Naive thymus-derived CD4-positive, alpha-beta T cell (primary cell): ENCODE measurements around the gene CLCNKB. TPM values are rescaled to one million over a fixed set of nuclear protein-coding genes. Genes with fewer than 3 reads are reported as not detected.
"Not testable (repeated sequence)": the region's sequence is repeated elsewhere in the genome, so short reads cannot be mapped to it uniquely, and the experiment has no call there.

Source experiments
- ATAC-seq: fragments of 150-1000 bp; cut with Tn5 transposase; 2 replicates; pipeline ENCODE4 v1.10.0; 2021; ENCODE audit warnings: mild to moderate bottlenecking, moderate library complexity
- CTCF ChIA-PET: fragments of 350-600 bp; sonication (Branson Sonifier 250); formaldehyde crosslinking; loops from one replicate; lab custom pipeline; 2021; ENCODE audit warnings: antibody characterized with exemption; lab: Charles Lee
- POLR2A ChIA-PET: fragments of 350-600 bp; sonication (Branson Sonifier 250); formaldehyde crosslinking; loops from one replicate; lab custom pipeline; 2021; ENCODE audit warnings: antibody characterized with exemption, inconsistent platforms; lab: Charles Lee
- DNase-seq, 9 donors: peaks; one replicate each; pipeline versions ENCODE4 v3.0.0 to v3.0.0-alpha.2; 2020 to 2022; ENCODE audit warnings: mixed read lengths in 1 of 9
- H3K27ac ChIP-seq: one replicate; pipeline ENCODE4 v1.7.0; 2013; ENCODE audit warnings: mild to moderate bottlenecking, low read depth, low read length, moderate library complexity
- H3K27me3 ChIP-seq, 2 donors: one replicate each; pipeline ENCODE4 v1.7.0; 2013; ENCODE audit warnings: low read length in 2 of 2, mild to moderate bottlenecking in 2 of 2, moderate library complexity in 2 of 2; ENCODE audit not compliant: control insufficient read depth in 2 of 2, insufficient read depth in 2 of 2
- H3K36me3 ChIP-seq, 3 experiments: 1 replicate in 2 of 3; 2 replicates in 1 of 3; pipeline ENCODE4 v1.7.0; 2013; ENCODE audit warnings: low read length in 3 of 3, mild to moderate bottlenecking in 3 of 3, moderate library complexity in 1 of 3; ENCODE audit not compliant: insufficient read depth in 3 of 3, control insufficient read depth in 2 of 3
- H3K4me1 ChIP-seq, 2 donors: one replicate each; pipeline ENCODE4 v1.7.0; 2013; ENCODE audit warnings: low read length in 2 of 2, mild to moderate bottlenecking in 2 of 2, moderate library complexity in 1 of 2; ENCODE audit not compliant: control insufficient read depth in 2 of 2, insufficient read depth in 2 of 2
- H3K4me3 ChIP-seq: 2 replicates; pipeline ENCODE4 v1.7.0; 2013; ENCODE audit warnings: mild to moderate bottlenecking, low read length
- H3K9me3 ChIP-seq, 3 experiments: 1 replicate in 2 of 3; 2 replicates in 1 of 3; pipeline ENCODE4 v1.7.0; 2013; ENCODE audit warnings: low read length in 3 of 3; ENCODE audit not compliant: control insufficient read depth in 2 of 3
- H3K27ac Mint-ChIP-seq, 9 donors: one replicate each; pipeline ENCODE4 v1.8.0; 2020 to 2022; ENCODE audit warnings: mixed read lengths in 9 of 9, mild to moderate bottlenecking in 8 of 9, moderate library complexity in 5 of 9, inconsistent platforms in 2 of 9
- H3K27me3 Mint-ChIP-seq, 5 donors: one replicate each; pipeline ENCODE4 v1.8.0; 2021 to 2022; ENCODE audit warnings: mixed read lengths in 5 of 5, mild to moderate bottlenecking in 1 of 5
- H3K36me3 Mint-ChIP-seq, 5 donors: one replicate each; pipeline ENCODE4 v1.8.0; 2020 to 2022; ENCODE audit warnings: mixed read lengths in 5 of 5, mild to moderate bottlenecking in 3 of 5, inconsistent platforms in 1 of 5
- H3K4me1 Mint-ChIP-seq, 7 donors: one replicate each; pipeline ENCODE4 v1.8.0; 2020 to 2022; ENCODE audit warnings: mixed read lengths in 7 of 7, mild to moderate bottlenecking in 3 of 7, inconsistent platforms in 1 of 7
- H3K4me3 Mint-ChIP-seq, 10 donors: one replicate each; pipeline ENCODE4 v1.8.0; 2020 to 2022; ENCODE audit warnings: mild to moderate bottlenecking in 10 of 10, mixed read lengths in 10 of 10, moderate library complexity in 6 of 10, inconsistent platforms in 2 of 10
- H3K9me3 Mint-ChIP-seq, 11 donors: one replicate each; pipeline ENCODE4 v1.8.0; 2020 to 2022; ENCODE audit warnings: mixed read lengths in 11 of 11, mild to moderate bottlenecking in 4 of 11, inconsistent platforms in 1 of 11, moderate library complexity in 1 of 11
- intact Hi-C, 2 donors: fragments of 100-400 bp; cut with micrococcal nuclease; formaldehyde crosslinking; loops; one replicate each; pipeline ENCODE4 v1.15.1; 2023
- polyA plus RNA-seq, 2 donors: library from polyadenylated mRNA; unstranded; fragments of 300-500 nt; fragmentation: Illumina TruSeq; gene quantifications; one replicate each; pipeline ENCODE4 v1.2.3, GENCODE V29; 2021
- total RNA-seq, 6 experiments: library from RNA in 5 of 6; stranded (reverse) in 5 of 6; gene quantifications; 1 replicate in 5 of 6; 2 replicates in 1 of 6; pipeline ENCODE4 v1.2.3 and lab custom pipeline; 2021 to 2026

Gene CLCNKB
- total and polyA plus RNA-seq, 7 experiments from 2014 or later, result not detected

DNA sequence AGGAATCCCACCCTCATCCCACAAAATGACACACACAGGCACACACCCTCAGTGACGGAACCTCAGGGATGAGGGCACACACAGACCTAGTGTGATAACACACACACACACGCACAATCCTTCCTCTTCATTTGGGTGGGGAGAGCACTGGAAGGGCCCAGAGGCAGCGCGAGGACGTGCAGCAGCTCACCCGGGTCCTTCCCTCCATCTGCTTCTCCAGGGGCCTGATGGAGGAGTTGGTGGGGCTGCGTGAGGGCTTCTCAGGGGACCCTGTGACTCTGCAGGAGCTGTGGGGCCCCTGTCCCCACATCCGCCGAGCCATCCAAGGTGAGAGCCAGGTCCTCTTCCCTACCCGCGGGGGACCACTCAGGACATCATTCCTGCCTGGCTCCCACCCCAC is 21.2 kb upstream of the CLCNKB start:
- intact Hi-C loops, result no loop called here
- ChIA-PET POLR2A (no interaction called here), CTCF (no interaction called here)
- ATAC-seq (no peak), DNase-seq (no peak)
- no peaks in the 10 kb centered on the region for H3K36me3 Mint-ChIP-seq
- no peaks in the 10 kb centered on the region for H3K9me3 ChIP-seq
- H3K4me1 Mint-ChIP-seq, result peaks cover 0 to 6% (median 0%) of the 10 kb centered on the region in 7 donors
- H3K27ac Mint-ChIP-seq, result no peak overlapping the region
- H3K27me3 Mint-ChIP-seq, result peaks cover 0 to 5% (median 0%) of the 10 kb centered on the region in 5 donors
- no peaks in the 10 kb centered on the region for H3K4me1 ChIP-seq
- H3K27me3 ChIP-seq, result no peaks in the 10 kb centered on the region
- no peak overlapping the region for H3K4me3 ChIP-seq
- H3K9me3 Mint-ChIP-seq, result no peaks in the 10 kb centered on the region
- H3K27ac ChIP-seq, result no peak overlapping the region
- no peaks in the 10 kb centered on the region for H3K36me3 ChIP-seq
- H3K4me3 Mint-ChIP-seq, result no peak overlapping the region

- no peaks in the 10 kb centered on the region for H3K36me3 ChIP-seq
- CTCF ChIA-PET, result interaction anchor here (0.5 kb wide), 1 partner anchor 97 kb away, joined by 3 read pairs; no protein-coding TSS in a partner anchor
- H3K4me3 Mint-ChIP-seq, result no peak overlapping the region
- ATAC-seq, result no peak
- H3K36me3 Mint-ChIP-seq, result no peaks in the 10 kb centered on the region
- DNase-seq, result no peak
- H3K4me3 ChIP-seq, result no peak overlapping the region
- no peak overlapping the region for H3K27ac Mint-ChIP-seq
- H3K27me3 Mint-ChIP-seq, result peaks cover 0 to 9% (median 5%) of the 10 kb centered on the region in 5 donors
- intact Hi-C loops, result no loop called here
- POLR2A ChIA-PET, result interaction anchor here (0.5 kb wide), 1 partner anchor 59 kb away, joined by 4 read pairs; no protein-coding TSS in a partner anchor
- no peaks in the 10 kb centered on the region for H3K4me1 ChIP-seq
- H3K9me3 Mint-ChIP-seq, result no peaks in the 10 kb centered on the region
- H3K4me1 Mint-ChIP-seq, result peaks cover 0 to 12% (median 0%) of the 10 kb centered on the region in 7 donors
- H3K27me3 ChIP-seq, result no peaks in the 10 kb centered on the region
- H3K9me3 ChIP-seq, result no peaks in the 10 kb centered on the region
- no peak overlapping the region for H3K27ac ChIP-seq
These were observed 20.4 kb upstream of the CLCNKB start for GRCh38 chr1:16023050-16023653.

- peaks cover 6 to 24% (median 11%) of the 10 kb centered on the region in 5 donors for H3K27me3 Mint-ChIP-seq
- H3K27me3 ChIP-seq, result not testable (repeated sequence)
These were observed 17.3 kb upstream of the CLCNKB start for GRCh38 chr1:16026302-16026701.

GRCh38 chr1:16026723-16027484 is 16.7 kb upstream of the CLCNKB start:
- H3K4me1 ChIP-seq, result no peaks in the 10 kb centered on the region
- H3K9me3 ChIP-seq, result no peaks in the 10 kb centered on the region
- H3K36me3 ChIP-seq, result no peaks in the 10 kb centered on the region
- intact Hi-C loops, result no loop called here
- no peak overlapping the region for H3K27ac Mint-ChIP-seq
- peak; percentile 8 to 49 (median 36) for DNase-seq
- H3K27me3 ChIP-seq, result no peaks in the 10 kb centered on the region
- peak overlapping the region in 6 of 10 donors; percentile 25 to 73 (median 44) for H3K4me3 Mint-ChIP-seq
- peaks cover 6 to 24% (median 11%) of the 10 kb centered on the region in 5 donors for H3K27me3 Mint-ChIP-seq
- ChIA-PET CTCF (no interaction called here), POLR2A (no interaction called here)
- no peak overlapping the region for H3K4me3 ChIP-seq
- H3K36me3 Mint-ChIP-seq, result no peaks in the 10 kb centered on the region
- H3K27ac ChIP-seq, result no peak overlapping the region
- H3K9me3 Mint-ChIP-seq, result no peaks in the 10 kb centered on the region
- H3K4me1 Mint-ChIP-seq, result peaks cover 0 to 12% (median 0%) of the 10 kb centered on the region in 7 donors
- peak; percentile 74 for ATAC-seq

More at GRCh38 chr1:16026302-16026701, 17.3 kb upstream of the CLCNKB start:
- H3K9me3 ChIP-seq, CTCF ChIA-PET, ATAC-seq, H3K27ac ChIP-seq, H3K36me3 ChIP-seq, H3K4me1 ChIP-seq, H3K4me3 ChIP-seq, intact Hi-C loops, POLR2A ChIA-PET, DNase-seq, H3K9me3 Mint-ChIP-seq, H3K36me3 Mint-ChIP-seq, H3K27ac Mint-ChIP-seq: not testable (repeated sequence)
- Mint-ChIP-seq H3K4me3 (peak overlapping the region in 5 of 10 donors; percentile 16 to 69 (median 29)), H3K4me1 (peaks cover 0 to 12% (median 0%) of the 10 kb centered on the region in 7 donors)

DNA sequence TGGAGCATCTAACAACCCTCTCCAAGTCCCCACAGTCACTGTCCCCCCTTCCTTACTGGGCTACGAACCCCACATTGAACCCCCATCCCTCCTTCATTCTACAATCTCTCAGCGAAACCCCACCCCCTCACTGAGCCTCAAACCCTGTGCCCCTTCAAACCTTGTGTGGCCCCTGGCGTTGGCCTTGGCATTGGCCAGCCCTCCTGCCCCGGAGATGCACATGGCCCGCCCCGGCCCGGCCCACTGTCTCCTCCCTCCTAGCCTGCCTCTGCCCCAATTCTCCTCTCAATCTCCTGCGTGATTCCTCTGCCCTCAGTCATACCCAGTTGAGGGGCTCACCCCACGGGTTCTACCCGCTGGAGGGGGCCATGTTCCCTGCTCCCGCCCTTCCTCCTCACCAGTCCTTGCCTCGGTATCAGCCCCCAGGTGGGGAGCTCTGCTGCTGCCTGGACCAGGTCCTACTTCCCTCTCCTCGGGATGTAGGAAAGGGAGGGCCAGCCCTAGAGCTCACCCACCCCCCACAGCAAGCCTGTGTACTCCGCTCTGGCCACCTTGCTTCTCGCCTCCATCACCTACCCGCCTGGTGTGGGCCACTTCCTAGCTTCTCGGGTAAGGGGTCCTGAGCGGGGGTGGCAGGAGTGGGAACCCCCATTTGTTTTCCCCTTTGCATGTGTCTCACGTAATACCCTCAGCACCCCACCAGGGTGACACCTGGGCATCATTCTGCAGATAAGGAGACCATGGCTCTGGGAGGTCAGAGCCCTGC is 15.2 kb upstream of the CLCNKB start:
- CTCF ChIA-PET, result no interaction called here
- no peaks in the 10 kb centered on the region for H3K36me3 Mint-ChIP-seq
- Histone ChIP-seq H3K27ac (no peak overlapping the region), H3K36me3 (no peaks in the 10 kb centered on the region), H3K4me1 (no peaks in the 10 kb centered on the region), H3K9me3 (no peaks in the 10 kb centered on the region), H3K4me3 (no peak overlapping the region), H3K27me3 (no peaks in the 10 kb centered on the region)
- ATAC-seq (no peak), DNase-seq (no peak)
- H3K4me3 Mint-ChIP-seq, result peak overlapping the region in 2 of 10 donors; percentile 10 to 69
- H3K27me3 Mint-ChIP-seq, result peaks cover 6 to 24% (median 11%) of the 10 kb centered on the region in 5 donors
- no peak overlapping the region for H3K27ac Mint-ChIP-seq
- intact Hi-C loops, result no loop called here
- no peaks in the 10 kb centered on the region for H3K9me3 Mint-ChIP-seq
- POLR2A ChIA-PET, result no interaction called here
- H3K4me1 Mint-ChIP-seq, result peaks cover 0 to 12% (median 0%) of the 10 kb centered on the region in 7 donors

- CTCF ChIA-PET, H3K9me3 Mint-ChIP-seq, H3K36me3 ChIP-seq, DNase-seq, H3K9me3 ChIP-seq, H3K27me3 ChIP-seq, H3K4me3 ChIP-seq, H3K4me1 ChIP-seq, intact Hi-C loops, H3K27ac Mint-ChIP-seq, POLR2A ChIA-PET, H3K36me3 Mint-ChIP-seq, ATAC-seq, H3K27ac ChIP-seq: not testable (repeated sequence)
- peaks cover 0 to 12% (median 0%) of the 10 kb centered on the region in 7 donors for H3K4me1 Mint-ChIP-seq
- H3K4me3 Mint-ChIP-seq, result peak overlapping the region in 1 of 10 donors; percentile 69
- peaks cover 6 to 24% (median 11%) of the 10 kb centered on the region in 5 donors for H3K27me3 Mint-ChIP-seq
These were observed 14.6 kb upstream of the CLCNKB start for GRCh38 chr1:16029003-16029268.
